ENCODE results near the gene NPR1. TPM values are rescaled to one million over a fixed set of nuclear protein-coding genes. Genes with fewer than 3 reads are reported as not detected.
"Not testable (repeated sequence)": the region's sequence is repeated elsewhere in the genome, so short reads cannot be mapped to it uniquely, and the experiment has no call there.

The NPR1 gene
- total and polyA plus RNA-seq, 7 donors, result 4.5 to 11.1 (median 8.5) TPM

DNA sequence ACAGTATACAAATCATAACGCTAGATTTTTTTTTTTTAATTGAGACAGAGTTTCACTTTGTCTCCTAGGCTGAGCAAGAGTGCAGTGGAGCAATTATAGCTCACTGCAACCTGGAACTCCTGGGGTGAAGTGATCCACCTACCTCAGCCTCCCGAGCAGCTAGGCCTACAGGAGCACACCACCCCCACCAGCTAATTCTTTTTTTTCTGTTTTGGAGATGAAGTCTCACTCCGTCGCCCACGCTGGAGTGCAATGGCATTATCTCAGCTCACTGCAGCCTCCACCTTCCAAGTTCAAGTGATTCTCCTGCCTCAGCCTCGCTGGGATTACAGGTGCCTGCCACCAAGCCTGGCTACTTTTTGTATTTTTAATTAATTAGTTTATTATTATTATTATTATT is 21.3 kb downstream of the NPR1 start:
- 88 to 93% (median 91%) methylated on average over 6 of the region's 6 CpGs for WGBS, 3 donors
- Histone ChIP-seq H3K27me3 (ENCODE audit: insufficient read depth in 3 of 3, low read length in 2 of 3) (no peaks in the 10 kb centered on the region), H3K36me3 (ENCODE audit: insufficient read depth in 1 of 2, low read depth in 1 of 2) (no peaks in the 10 kb centered on the region), H3K4me3 (no peak overlapping the region), H3K4me1 (peaks cover 6% of the 10 kb centered on the region), H3K9me3 (no peaks in the 10 kb centered on the region), H3K27ac (peak overlapping the region; percentile 64)
- TF ChIP-seq, protein P1, sequence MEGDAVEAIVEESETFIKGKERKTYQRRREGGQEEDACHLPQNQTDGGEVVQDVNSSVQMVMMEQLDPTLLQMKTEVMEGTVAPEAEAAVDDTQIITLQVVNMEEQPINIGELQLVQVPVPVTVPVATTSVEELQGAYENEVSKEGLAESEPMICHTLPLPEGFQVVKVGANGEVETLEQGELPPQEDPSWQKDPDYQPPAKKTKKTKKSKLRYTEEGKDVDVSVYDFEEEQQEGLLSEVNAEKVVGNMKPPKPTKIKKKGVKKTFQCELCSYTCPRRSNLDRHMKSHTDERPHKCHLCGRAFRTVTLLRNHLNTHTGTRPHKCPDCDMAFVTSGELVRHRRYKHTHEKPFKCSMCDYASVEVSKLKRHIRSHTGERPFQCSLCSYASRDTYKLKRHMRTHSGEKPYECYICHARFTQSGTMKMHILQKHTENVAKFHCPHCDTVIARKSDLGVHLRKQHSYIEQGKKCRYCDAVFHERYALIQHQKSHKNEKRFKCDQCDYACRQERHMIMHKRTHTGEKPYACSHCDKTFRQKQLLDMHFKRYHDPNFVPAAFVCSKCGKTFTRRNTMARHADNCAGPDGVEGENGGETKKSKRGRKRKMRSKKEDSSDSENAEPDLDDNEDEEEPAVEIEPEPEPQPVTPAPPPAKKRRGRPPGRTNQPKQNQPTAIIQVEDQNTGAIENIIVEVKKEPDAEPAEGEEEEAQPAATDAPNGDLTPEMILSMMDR (IDR thresholded peaks at IDR 0.05), result no peak
- ATAC-seq (no peak), DNase-seq (no peak)
- intact Hi-C loops (cut with DNase I), result no loop called here

DNA sequence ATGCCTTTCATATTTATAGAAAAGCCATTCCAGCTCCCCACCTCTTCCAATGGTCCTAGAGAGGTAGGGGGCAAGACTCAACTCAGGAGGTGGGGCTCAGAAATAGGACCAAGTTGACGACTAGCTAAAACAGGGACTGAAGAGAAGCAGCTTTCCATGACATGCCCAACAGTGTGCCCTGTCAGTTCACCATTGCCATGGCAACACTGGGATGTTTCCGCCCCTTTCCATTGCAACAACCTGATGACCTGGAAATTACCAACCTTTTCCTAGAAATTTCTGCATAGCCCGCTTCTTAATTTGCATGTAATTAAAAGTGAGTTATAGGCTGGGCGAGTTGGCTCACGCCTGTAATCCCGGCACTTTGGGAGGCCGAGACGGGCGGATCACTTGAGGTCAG is 27.0 kb downstream of the NPR1 start:
- 85 to 94% (median 88%) methylated on average over 9 of the region's 9 CpGs for WGBS, 3 donors
- intact Hi-C loops (cut with DNase I), result no loop called here
- no peak for ATAC-seq

DNA sequence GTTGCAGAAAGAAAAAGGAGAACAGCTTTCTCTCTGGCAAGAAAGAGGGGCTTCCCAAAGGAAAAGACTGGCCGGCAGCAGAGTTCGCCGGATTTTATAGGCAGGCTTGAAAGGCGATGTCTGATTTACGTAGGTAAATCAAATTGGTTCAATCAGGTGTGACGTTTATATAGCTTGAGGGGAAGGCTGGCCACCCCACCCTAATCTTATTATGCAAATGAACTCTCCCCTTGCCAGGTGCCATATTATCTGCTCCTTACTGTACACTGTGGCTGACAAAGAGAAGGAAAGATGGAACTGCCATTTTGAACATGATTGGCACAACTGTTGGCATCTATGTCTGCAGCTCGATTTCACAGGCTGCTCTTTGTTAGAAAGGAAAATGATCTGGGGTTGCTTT is 32.5 kb downstream of the NPR1 start:
- H3K27me3 ChIP-seq (ENCODE audit: insufficient read depth in 3 of 3, low read length in 2 of 3), result peaks cover 0 to 5% (median 0%) of the 10 kb centered on the region in 3 donors
- H3K4me3 ChIP-seq, result no peak overlapping the region
- intact Hi-C loops (cut with DNase I), result no loop called here
- no peak for DNase-seq
- ATAC-seq, result no peak
- H3K9me3 ChIP-seq, result no peaks in the 10 kb centered on the region
- H3K4me1 ChIP-seq, result no peaks in the 10 kb centered on the region
- H3K36me3 ChIP-seq (ENCODE audit: insufficient read depth in 1 of 2, low read depth in 1 of 2), result no peaks in the 10 kb centered on the region
- TF ChIP-seq, protein P1 (IDR thresholded peaks at IDR 0.05), result no peak
- 24 to 41% (median 30%) methylated on average over 7 of the region's 7 CpGs for WGBS, 3 donors
- H3K27ac ChIP-seq, result no peak overlapping the region

More for the DNA sequence above, 27.0 kb downstream of the NPR1 start:
- TF ChIP-seq, protein P1 (IDR thresholded peaks at IDR 0.05), result no peak
- DNase-seq, result no peak
- Histone ChIP-seq H3K36me3 (ENCODE audit: insufficient read depth in 1 of 2, low read depth in 1 of 2) (no peaks in the 10 kb centered on the region), H3K4me1 (no peaks in the 10 kb centered on the region), H3K9me3 (no peaks in the 10 kb centered on the region), H3K27ac (no peak overlapping the region), H3K27me3 (ENCODE audit: insufficient read depth in 3 of 3, low read length in 2 of 3) (no peaks in the 10 kb centered on the region), H3K4me3 (no peak overlapping the region)

DNA sequence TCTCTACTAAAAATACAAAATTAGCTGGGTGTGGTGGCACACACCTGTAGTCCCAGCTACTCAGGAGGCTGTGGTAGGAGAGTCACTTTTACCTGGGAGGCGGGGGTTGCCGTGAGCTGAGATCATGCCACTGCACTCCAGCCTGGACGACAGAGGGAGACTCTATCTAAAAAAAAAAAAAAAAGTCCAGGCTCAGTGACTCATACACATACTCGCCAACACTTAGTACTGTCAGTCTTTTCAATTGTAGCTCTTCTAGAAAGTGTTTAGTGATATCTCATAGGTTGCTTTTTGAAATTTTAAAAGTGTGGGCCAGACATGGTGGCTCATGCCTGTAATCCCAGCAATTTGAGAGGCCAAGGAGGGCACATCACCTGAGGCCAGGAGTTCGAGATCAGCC is 37.7 kb downstream of the NPR1 start:
- not testable (repeated sequence) for H3K9me3 ChIP-seq; H3K36me3 ChIP-seq (ENCODE audit: insufficient read depth in 1 of 2, low read depth in 1 of 2); ATAC-seq; H3K27ac ChIP-seq; H3K4me3 ChIP-seq; DNase-seq; H3K4me1 ChIP-seq; H3K27me3 ChIP-seq (ENCODE audit: insufficient read depth in 3 of 3, low read length in 2 of 3)
- WGBS, 3 donors, result 83 to 90% (median 89%) methylated on average over 5 of the region's 5 CpGs
- intact Hi-C loops (cut with DNase I), result loop anchor here in 1 of 2 donors (5.0 kb wide), 1 partner anchor 34 kb away; no protein-coding TSS in a partner anchor

DNA sequence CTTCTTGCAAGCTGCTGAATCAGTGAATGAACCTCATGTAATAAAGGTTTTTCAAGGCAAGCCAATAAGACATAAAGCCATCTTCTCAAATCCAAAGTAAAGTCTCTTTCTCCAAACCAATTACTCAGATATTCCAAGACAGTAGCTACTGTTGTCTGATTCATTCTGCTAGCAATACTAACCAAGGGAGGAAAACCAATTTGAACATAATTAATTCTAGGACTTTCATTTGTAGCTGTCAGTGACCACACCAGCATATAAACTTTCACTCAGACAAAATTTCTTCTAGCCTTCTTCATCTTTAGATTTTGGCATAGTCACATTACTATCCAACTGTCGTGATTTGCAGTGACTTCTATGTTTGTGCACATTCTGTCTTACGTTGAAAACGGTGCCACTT is 38.8 kb downstream of the NPR1 start:
- H3K4me1 ChIP-seq, result no peaks in the 10 kb centered on the region
- TF ChIP-seq, protein P1 (IDR thresholded peaks at IDR 0.05), result no peak
- no peaks in the 10 kb centered on the region for H3K9me3 ChIP-seq
- 81 to 82% (median 81%) methylated on average over 3 of the region's 3 CpGs for WGBS, 3 donors
- no peaks in the 10 kb centered on the region for H3K36me3 ChIP-seq (ENCODE audit: insufficient read depth in 1 of 2, low read depth in 1 of 2)
- DNase-seq (no peak), ATAC-seq (no peak)
- no peak overlapping the region for H3K27ac ChIP-seq
- no peaks in the 10 kb centered on the region for H3K27me3 ChIP-seq (ENCODE audit: insufficient read depth in 3 of 3, low read length in 2 of 3)
- no peak overlapping the region for H3K4me3 ChIP-seq
- intact Hi-C loops (cut with DNase I), result loop anchor here in 1 of 2 donors (5.0 kb wide), 1 partner anchor 35 kb away; no protein-coding TSS in a partner anchor
